ENCODE results near the gene KCTD8. TPM values are rescaled to one million over a fixed set of nuclear protein-coding genes. Genes with fewer than 3 reads are reported as not detected.

The KCTD8 gene
- polyA plus RNA-seq, 3 donors, result not detected

GRCh38 chr4:44434247-44434646 is 14.4 kb downstream of the KCTD8 start:
- no peak for DNase-seq
- Mint-ChIP-seq H3K36me3 (no peaks in the 10 kb centered on the region), H3K27me3 (ENCODE audit: low read depth in 3 of 3) (peaks cover 2% of the 10 kb centered on the region in 3 donors), H3K4me1 (no peaks in the 10 kb centered on the region), H3K4me3 (no peak overlapping the region), H3K9me3 (peaks cover 0 to 2% (median 0%) of the 10 kb centered on the region in 7 donors), H3K27ac (no peak overlapping the region)
- Histone ChIP-seq H3K4me1 (ENCODE audit: control insufficient read depth in 1 of 2, insufficient read depth in 2 of 2, low read length in 2 of 2) (no peaks in the 10 kb centered on the region), H3K27me3 (ENCODE audit: control insufficient read depth in 2 of 2, insufficient read depth in 2 of 2, low read length in 2 of 2) (no peaks in the 10 kb centered on the region), H3K36me3 (replicated peaks in 1 of 2; ENCODE audit: control insufficient read depth in 1 of 2, insufficient read depth in 2 of 2, low read length in 2 of 2) (no peaks in the 10 kb centered on the region), H3K4me3 (replicated peaks in 1 of 3; ENCODE audit: low read depth in 2 of 3, low read length in 3 of 3) (no peak overlapping the region), H3K9ac (ENCODE audit: insufficient read depth, low read length, poor library complexity, severe bottlenecking) (no peak overlapping the region), H2AFZ (ENCODE audit: insufficient read depth, low read depth, low read length, poor library complexity, severe bottlenecking) (no peak overlapping the region), H3K9me3 (replicated peaks in 1 of 2; ENCODE audit: control insufficient read depth in 1 of 2, insufficient read depth in 1 of 2, low read length in 2 of 2) (no peaks in the 10 kb centered on the region), H3K79me2 (ENCODE audit: insufficient read depth, low read length) (no peaks in the 10 kb centered on the region), H3K4me2 (replicated peaks; ENCODE audit: extremely low read depth, low read length, poor library complexity, severe bottlenecking) (no peak overlapping the region), H3K27ac (ENCODE audit: low read depth in 1 of 2, low read length in 2 of 2) (no peak overlapping the region), H4K20me1 (ENCODE audit: insufficient read depth, low read length) (no peaks in the 10 kb centered on the region)
- intact Hi-C loops (cut with micrococcal nuclease), result no loop called here
- TF ChIP-seq, protein P1, sequence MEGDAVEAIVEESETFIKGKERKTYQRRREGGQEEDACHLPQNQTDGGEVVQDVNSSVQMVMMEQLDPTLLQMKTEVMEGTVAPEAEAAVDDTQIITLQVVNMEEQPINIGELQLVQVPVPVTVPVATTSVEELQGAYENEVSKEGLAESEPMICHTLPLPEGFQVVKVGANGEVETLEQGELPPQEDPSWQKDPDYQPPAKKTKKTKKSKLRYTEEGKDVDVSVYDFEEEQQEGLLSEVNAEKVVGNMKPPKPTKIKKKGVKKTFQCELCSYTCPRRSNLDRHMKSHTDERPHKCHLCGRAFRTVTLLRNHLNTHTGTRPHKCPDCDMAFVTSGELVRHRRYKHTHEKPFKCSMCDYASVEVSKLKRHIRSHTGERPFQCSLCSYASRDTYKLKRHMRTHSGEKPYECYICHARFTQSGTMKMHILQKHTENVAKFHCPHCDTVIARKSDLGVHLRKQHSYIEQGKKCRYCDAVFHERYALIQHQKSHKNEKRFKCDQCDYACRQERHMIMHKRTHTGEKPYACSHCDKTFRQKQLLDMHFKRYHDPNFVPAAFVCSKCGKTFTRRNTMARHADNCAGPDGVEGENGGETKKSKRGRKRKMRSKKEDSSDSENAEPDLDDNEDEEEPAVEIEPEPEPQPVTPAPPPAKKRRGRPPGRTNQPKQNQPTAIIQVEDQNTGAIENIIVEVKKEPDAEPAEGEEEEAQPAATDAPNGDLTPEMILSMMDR (IDR thresholded peaks at IDR 0.05), result no peak
- WGBS (ENCODE audit: insufficient coverage), result no CpG with 5 or more reads among the region's 2 CpGs

DNA sequence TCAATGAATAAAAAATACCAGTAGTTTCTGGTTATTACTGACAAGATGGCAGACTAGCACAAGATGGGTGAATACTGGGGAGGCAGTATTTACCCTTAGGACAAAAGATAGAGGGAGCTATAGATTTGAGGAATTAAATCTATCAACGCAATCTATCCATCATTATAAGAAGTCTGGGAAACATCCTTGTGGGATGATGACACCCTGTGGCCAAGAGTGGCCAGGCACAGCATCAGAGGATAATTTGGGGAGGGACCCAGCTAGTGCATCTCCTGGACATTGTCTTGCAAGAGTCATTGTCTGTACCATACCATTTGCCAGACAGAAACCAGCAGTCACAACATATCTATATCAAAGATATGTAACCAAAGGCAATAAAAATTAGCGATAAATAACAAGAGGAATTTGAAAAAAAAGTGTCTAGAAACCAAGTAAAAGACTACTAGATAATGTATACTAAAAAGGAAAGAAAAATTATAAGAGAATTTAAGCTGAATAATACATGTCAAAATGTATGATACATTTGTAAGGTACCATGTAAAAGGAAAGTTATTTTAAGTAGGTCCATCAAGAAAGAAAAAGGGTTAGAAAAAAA is 22.9 kb downstream of the KCTD8 start:
- Mint-ChIP-seq H3K27me3 (ENCODE audit: low read depth in 3 of 3) (peaks cover 0 to 2% (median 2%) of the 10 kb centered on the region in 3 donors), H3K27ac (no peak overlapping the region), H3K9me3 (peaks cover 0 to 2% (median 0%) of the 10 kb centered on the region in 7 donors), H3K36me3 (no peaks in the 10 kb centered on the region), H3K4me3 (no peak overlapping the region), H3K4me1 (no peaks in the 10 kb centered on the region)
- no peaks in the 10 kb centered on the region for H3K36me3 ChIP-seq (replicated peaks in 1 of 2; ENCODE audit: control insufficient read depth in 1 of 2, insufficient read depth in 2 of 2, low read length in 2 of 2)
- H3K27me3 ChIP-seq (ENCODE audit: control insufficient read depth in 2 of 2, insufficient read depth in 2 of 2, low read length in 2 of 2), result no peaks in the 10 kb centered on the region
- H3K4me3 ChIP-seq (replicated peaks in 1 of 3; ENCODE audit: low read depth in 2 of 3, low read length in 3 of 3), result no peak overlapping the region
- intact Hi-C loops (cut with micrococcal nuclease), result no loop called here
- H3K9ac ChIP-seq (ENCODE audit: insufficient read depth, low read length, poor library complexity, severe bottlenecking), result no peak overlapping the region
- H2AFZ ChIP-seq (ENCODE audit: insufficient read depth, low read depth, low read length, poor library complexity, severe bottlenecking), result no peak overlapping the region
- H3K79me2 ChIP-seq (ENCODE audit: insufficient read depth, low read length), result no peaks in the 10 kb centered on the region
- H4K20me1 ChIP-seq (ENCODE audit: insufficient read depth, low read length), result no peaks in the 10 kb centered on the region
- no peak for DNase-seq
- TF ChIP-seq, protein P1 (IDR thresholded peaks at IDR 0.05), result no peak
- H3K27ac ChIP-seq (ENCODE audit: low read depth in 1 of 2, low read length in 2 of 2), result no peak overlapping the region
- H3K4me1 ChIP-seq (ENCODE audit: control insufficient read depth in 1 of 2, insufficient read depth in 2 of 2, low read length in 2 of 2), result no peaks in the 10 kb centered on the region
- H3K4me2 ChIP-seq (replicated peaks; ENCODE audit: extremely low read depth, low read length, poor library complexity, severe bottlenecking), result no peak overlapping the region
- WGBS (ENCODE audit: insufficient coverage), result no CpG with 5 or more reads among the region's 2 CpGs
- no peaks in the 10 kb centered on the region for H3K9me3 ChIP-seq (replicated peaks in 1 of 2; ENCODE audit: control insufficient read depth in 1 of 2, insufficient read depth in 1 of 2, low read length in 2 of 2)

All from CD14-positive monocyte (primary cell).